Limb (tissue), 2 donors: Measurements from ENCODE around the gene NAP1L4.

Source experiments
- DNase-seq, 2 donors: peaks; one replicate each; pipeline ENCODE4 v3.0.0-alpha.2; 2016; ENCODE audit errors: extremely low spot score in 2 of 2

The NAP1L4 gene

GRCh38 chr11:2995893-2996554, 3.9 kb upstream of the NAP1L4 start:
- DNase-seq = peak in 1 of 2 donors; percentile 19

GRCh38 chr11:2995031-2995561, 3.0 kb upstream of the NAP1L4 start:
- peak in 1 of 2 donors; percentile 16 for DNase-seq

- no peak for DNase-seq
Measured at GRCh38 chr11:2994336-2994730, 2.2 kb upstream of the NAP1L4 start.

GRCh38 chr11:2992997-2993325, 832 bp upstream of the NAP1L4 start:
- no peak for DNase-seq

GRCh38 chr11:2991452-2992233, 486 bp downstream of the NAP1L4 start:
- peak in 1 of 2 donors; percentile 18 for DNase-seq

- no peak for DNase-seq
Measured at GRCh38 chr11:2990617-2991451, 1.3 kb downstream of the NAP1L4 start.

- no peak for DNase-seq
Measured at GRCh38 chr11:2989551-2989950, 2.6 kb downstream of the NAP1L4 start.

GRCh38 chr11:2989006-2989405, 3.1 kb downstream of the NAP1L4 start:
- DNase-seq = no peak

GRCh38 chr11:2987881-2988861, 4.0 kb downstream of the NAP1L4 start:
- no peak for DNase-seq

- no peak for DNase-seq
Measured at GRCh38 chr11:2983908-2984307, 8.2 kb downstream of the NAP1L4 start.

- DNase-seq = no peak
Measured at GRCh38 chr11:2982214-2982613, 9.9 kb downstream of the NAP1L4 start.

- DNase-seq = no peak
Measured at GRCh38 chr11:2981130-2981529, 11.0 kb downstream of the NAP1L4 start.

- DNase-seq = no peak
Measured at GRCh38 chr11:2980168-2980840, 11.8 kb downstream of the NAP1L4 start.

- DNase-seq = no peak
Measured at GRCh38 chr11:2977113-2977512, 15.0 kb downstream of the NAP1L4 start.

GRCh38 chr11:2976294-2977063, 15.7 kb downstream of the NAP1L4 start:
- no peak for DNase-seq

- DNase-seq = no peak
Measured at GRCh38 chr11:2975594-2975993, 16.5 kb downstream of the NAP1L4 start.

GRCh38 chr11:2974272-2974671, 17.9 kb downstream of the NAP1L4 start:
- no peak for DNase-seq

GRCh38 chr11:2968341-2968900, 23.7 kb downstream of the NAP1L4 start:
- no peak for DNase-seq

GRCh38 chr11:2964782-2965181, 27.3 kb downstream of the NAP1L4 start:
- DNase-seq = no peak
